Measurements from ENCODE around the gene PTOV1. TPM values are rescaled to one million over a fixed set of nuclear protein-coding genes. Genes with fewer than 3 reads are reported as not detected.

The PTOV1 gene
- total RNA-seq, 2 experiments from 2014 or later, result 60.7 to 76.8 TPM

DNA sequence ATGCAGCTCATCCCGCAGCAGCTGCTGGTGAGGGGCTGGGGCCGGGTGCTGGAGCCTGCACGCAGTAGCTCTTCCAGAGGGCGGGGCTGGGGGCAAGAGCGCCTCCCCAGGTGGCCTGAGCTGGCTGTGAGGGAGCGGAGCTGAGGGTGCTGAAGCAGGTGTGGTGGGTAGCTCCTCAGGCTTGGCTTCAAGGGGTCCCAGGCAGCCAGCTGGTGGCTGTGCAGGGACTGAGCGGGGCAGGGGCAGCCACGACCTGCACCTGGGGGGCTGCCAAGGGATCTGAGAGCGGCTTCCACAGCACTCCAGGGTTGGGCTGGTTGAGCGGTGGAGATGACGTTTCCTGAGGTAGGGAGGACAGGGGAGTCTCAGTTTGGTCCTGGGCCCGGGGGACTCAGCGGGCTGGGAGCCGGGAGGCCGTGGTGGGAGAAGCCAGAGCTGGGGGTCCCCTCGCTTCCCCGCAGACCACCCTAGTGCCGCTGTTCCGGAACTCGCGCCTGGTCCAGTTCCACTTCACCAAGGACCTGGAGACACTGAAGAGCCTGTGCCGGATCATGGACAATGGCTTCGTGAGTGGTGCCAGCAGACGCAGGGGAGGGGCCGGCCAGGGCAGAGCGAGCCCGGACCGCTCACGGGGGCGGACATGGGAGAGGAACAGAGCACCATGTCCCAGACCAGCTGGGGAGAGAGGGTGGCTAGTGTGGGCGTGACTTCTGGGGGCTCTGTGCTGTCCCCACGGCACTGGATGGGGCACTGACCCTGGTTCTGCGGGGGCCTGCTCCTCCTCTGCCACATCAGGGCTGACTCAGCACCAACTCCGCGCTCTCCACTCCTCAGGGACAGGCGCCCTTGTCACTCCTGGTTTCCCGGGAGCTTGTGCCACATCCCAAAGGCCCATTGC lies 7.4 kb downstream of the PTOV1 start:
- DNase-seq, result no peak
- H3K4me3 Mint-ChIP-seq, result no peak overlapping the region
- no peak overlapping the region for H3K27ac Mint-ChIP-seq
- H3K27me3 Mint-ChIP-seq, result no peaks in the 10 kb centered on the region
- CTCF ChIA-PET, result interaction anchor here (0.6 to 1.3 kb wide), 2 partner anchors 8 to 1285 kb away, joined by 3 to 4 read pairs; no protein-coding TSS in a partner anchor
- POLR2A ChIA-PET, result interaction anchor here (0.6 kb wide), 1 partner anchor 9 kb away, joined by 4 read pairs; the partner anchor contains the start of gene PNKP
- peaks cover 14% of the 10 kb centered on the region for H3K36me3 Mint-ChIP-seq (ENCODE audit: low read depth)
- peaks cover 6% of the 10 kb centered on the region for H3K4me1 Mint-ChIP-seq
- H3K9me3 Mint-ChIP-seq, result no peaks in the 10 kb centered on the region

DNA sequence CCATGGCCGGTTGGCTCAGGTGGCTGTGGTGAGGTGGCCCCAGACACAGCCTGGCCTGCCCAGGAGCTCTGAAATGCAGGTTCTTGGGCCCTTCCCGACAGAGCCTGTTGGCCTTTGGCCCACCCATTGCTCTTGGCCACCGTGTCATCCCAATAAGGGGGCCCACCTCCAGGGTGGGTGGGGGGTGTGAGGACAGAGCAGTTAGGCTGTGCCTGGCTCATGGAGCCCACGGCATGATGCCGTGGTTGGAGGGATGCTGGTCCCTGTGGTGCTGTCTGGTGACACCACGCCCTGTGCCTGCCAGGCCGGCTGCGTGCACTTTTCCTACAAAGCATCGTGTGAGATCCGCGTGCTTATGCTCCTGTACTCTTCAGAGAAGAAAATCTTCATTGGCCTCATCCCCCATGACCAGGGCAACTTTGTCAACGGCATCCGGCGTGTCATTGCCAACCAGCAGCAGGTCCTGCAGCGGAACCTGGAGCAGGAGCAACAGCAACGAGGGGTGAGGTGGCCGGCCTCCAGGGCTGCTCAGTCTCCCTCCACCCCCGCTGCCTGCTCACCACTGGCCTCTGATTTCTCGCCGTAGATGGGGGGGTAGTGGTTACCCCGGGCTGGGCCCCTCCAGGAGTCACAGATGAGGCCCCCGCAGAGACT lies 8.8 kb downstream of the PTOV1 start:
- Mint-ChIP-seq H3K4me1 (peaks cover 10% of the 10 kb centered on the region), H3K4me3 (no peak overlapping the region), H3K9me3 (no peaks in the 10 kb centered on the region), H3K27ac (no peak overlapping the region), H3K36me3 (ENCODE audit: low read depth) (peaks cover 22% of the 10 kb centered on the region), H3K27me3 (no peaks in the 10 kb centered on the region)
- CTCF ChIA-PET, result interaction anchor here (1.0 kb wide), 1 partner anchor 9 kb away, joined by 3 read pairs; no protein-coding TSS in a partner anchor
- POLR2A ChIA-PET, result no interaction called here
- DNase-seq, result no peak

DNA sequence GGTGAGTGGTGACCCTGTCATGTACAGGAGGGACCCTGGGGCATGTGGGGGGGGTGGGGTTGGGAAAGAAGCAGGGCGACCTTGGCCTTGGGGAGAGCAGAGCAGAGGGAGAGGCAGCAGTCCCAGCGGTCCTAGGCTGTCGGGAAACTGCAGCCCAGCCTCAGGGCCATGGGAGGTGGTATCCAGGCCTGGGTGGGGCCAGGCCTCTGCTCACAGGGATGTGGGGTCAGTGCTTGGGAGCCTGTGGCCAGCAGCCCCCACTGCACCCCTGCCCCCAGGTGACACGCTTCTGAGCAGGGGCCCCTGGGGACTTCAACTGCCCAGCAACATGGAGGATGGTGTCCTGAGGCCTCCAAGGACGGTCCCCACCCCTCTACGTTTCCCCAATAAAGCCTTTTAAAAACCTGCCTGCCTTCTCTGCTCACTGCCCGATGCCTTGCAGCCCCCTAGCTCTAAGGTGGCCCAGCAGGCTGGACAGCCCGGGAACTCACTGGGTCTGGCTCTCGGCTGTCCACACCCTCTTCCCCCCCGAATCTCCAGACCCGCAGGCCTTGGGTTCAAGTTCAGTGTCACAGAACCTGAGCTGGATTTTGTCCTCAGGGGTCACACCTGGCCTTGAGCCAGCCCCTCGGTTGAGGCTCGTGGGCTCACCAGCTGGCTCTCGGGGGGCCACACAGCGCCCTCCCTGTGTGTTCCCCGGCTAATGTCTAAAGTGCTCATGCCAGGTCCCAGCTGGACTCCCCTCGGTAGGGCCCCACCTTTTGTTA lies 9.6 kb downstream of the PTOV1 start:
- ChIA-PET CTCF (interaction anchor here (1.0 kb wide), 1 partner anchor 10 kb away, joined by 3 read pairs; no protein-coding TSS in a partner anchor), POLR2A (no interaction called here)
- no peaks in the 10 kb centered on the region for H3K9me3 Mint-ChIP-seq
- H3K27me3 Mint-ChIP-seq, result no peaks in the 10 kb centered on the region
- peaks cover 16% of the 10 kb centered on the region for H3K4me1 Mint-ChIP-seq
- H3K36me3 Mint-ChIP-seq (ENCODE audit: low read depth), result peaks cover 27% of the 10 kb centered on the region
- H3K4me3 Mint-ChIP-seq, result no peak overlapping the region
- no peak overlapping the region for H3K27ac Mint-ChIP-seq
- no peak for DNase-seq

DNA sequence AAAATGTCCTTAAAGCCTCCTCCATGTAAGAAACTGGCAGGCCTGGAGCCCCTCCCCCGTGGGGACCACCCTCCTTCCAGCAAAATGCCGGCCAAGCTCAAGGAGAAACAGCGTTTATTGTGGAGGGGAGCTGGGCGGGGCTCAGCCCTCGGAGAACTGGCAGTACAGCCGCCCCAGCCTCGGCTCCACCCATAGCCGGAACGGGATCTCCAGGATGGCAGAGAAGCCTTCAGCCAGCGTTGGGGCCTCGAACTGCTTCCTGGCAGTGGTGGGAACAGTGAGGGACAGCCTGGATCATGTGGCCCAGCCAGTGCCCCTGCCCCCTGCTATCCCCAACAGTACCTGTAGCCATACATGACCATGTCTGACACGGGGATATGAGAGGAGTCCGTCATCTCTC lies 10.1 kb downstream of the PTOV1 start:
- H3K4me3 Mint-ChIP-seq, result no peak overlapping the region
- H3K27ac Mint-ChIP-seq, result no peak overlapping the region
- peaks cover 30% of the 10 kb centered on the region for H3K36me3 Mint-ChIP-seq (ENCODE audit: low read depth)
- no peaks in the 10 kb centered on the region for H3K27me3 Mint-ChIP-seq
- no peak for DNase-seq
- ChIA-PET CTCF (interaction anchor here (1.0 kb wide), 1 partner anchor 11 kb away, joined by 3 read pairs; no protein-coding TSS in a partner anchor), POLR2A (no interaction called here)
- no peaks in the 10 kb centered on the region for H3K9me3 Mint-ChIP-seq
- peaks cover 22% of the 10 kb centered on the region for H3K4me1 Mint-ChIP-seq

DNA sequence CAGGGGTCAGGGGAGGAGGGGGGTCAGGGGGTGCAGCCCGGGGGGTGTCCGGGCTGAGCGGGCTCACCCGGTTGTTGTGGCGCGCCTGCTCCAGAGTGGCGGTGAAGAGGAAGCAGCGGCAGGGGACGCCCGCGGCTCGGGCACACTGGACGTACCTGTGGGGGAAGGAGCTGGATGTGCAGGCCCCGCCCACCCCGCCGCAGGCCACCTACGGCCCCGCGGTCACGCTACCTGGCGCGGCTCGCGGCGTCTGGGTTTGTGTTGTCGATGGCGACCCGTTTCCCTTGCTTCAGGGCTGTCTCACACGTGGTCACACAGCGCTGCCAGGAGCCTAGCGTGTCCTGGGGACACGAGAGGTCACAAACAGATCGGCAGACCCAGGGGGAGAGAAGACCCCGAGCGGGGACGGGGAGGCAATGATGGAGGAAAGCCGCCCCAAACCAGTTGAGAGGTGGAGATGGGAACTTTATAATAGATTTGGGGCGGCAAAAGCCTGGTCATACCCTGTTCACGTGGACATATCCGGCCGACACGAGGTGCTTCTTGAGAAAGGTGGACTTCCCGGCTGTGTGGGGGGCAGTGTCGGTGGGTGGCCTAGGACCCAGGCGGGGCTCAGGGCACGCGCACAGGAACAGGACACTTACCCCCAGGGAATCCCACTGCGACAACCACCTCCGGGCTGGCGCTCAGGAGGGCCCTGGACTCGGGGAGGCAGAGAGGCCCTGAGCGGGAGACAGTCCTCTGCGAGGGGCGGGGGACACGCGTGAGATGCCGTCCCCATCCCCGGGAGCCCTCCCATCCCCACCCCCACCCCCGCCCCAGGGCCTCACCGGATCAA lies 10.8 kb downstream of the PTOV1 start:
- peaks cover 29% of the 10 kb centered on the region for H3K4me1 Mint-ChIP-seq
- H3K4me3 Mint-ChIP-seq, result no peak overlapping the region
- no peak for DNase-seq
- CTCF ChIA-PET, result interaction anchor here (1.1 kb wide), 1 partner anchor 95 kb away, joined by 3 read pairs; the partner anchor contains the start of gene AP2A1
- no peak overlapping the region for H3K27ac Mint-ChIP-seq
- no peaks in the 10 kb centered on the region for H3K9me3 Mint-ChIP-seq
- POLR2A ChIA-PET, result no interaction called here
- no peaks in the 10 kb centered on the region for H3K27me3 Mint-ChIP-seq
- H3K36me3 Mint-ChIP-seq (ENCODE audit: low read depth), result peaks cover 33% of the 10 kb centered on the region

DNA sequence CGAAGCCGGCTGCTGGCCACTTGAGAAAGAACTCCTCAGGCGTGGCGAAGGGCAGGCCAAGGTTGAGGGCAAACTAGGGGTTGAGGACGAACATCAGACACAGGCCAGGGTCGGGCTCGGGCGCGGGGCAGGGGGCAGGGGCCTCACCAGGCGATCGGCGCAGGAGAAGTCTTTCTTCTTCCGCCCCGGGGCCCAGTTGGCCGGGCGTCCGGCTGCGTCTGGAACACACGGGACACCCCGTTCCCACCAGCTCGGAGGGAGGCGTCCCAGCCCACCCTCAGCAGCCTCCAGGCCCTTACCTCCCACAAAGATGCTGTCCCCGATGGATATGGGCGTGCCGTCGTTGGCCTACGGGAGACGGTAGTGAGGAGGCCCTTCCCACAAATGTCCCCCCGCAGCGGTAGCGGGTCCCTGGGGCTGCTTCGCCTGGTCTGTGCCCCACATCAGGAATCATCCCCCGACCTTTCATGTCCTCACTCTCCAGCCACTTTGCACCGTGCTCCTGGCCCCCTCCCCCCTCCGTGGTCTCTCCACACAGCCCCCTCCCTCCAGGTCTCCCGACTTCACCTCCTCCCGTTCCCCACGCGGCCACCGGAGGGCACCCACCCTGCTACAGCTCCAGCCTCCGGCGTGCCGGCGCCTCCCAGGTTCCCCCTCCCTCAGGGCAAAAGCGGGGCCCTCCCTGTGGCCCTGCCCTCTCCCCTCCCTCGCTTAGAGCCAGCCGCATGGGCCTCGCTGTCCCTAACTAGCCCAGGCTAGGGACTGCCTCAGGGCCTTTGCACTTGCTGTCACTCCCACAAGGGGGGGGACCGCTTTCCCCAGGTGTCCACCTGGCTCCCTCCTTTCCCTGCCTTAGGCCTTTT lies 11.7 kb downstream of the PTOV1 start:
- CTCF ChIA-PET, result interaction anchor here (1.1 to 1.3 kb wide), 2 partner anchors 9 to 96 kb away, joined by 3 to 4 read pairs; partner anchors contain the start of gene AP2A1
- POLR2A ChIA-PET, result no interaction called here

DNA sequence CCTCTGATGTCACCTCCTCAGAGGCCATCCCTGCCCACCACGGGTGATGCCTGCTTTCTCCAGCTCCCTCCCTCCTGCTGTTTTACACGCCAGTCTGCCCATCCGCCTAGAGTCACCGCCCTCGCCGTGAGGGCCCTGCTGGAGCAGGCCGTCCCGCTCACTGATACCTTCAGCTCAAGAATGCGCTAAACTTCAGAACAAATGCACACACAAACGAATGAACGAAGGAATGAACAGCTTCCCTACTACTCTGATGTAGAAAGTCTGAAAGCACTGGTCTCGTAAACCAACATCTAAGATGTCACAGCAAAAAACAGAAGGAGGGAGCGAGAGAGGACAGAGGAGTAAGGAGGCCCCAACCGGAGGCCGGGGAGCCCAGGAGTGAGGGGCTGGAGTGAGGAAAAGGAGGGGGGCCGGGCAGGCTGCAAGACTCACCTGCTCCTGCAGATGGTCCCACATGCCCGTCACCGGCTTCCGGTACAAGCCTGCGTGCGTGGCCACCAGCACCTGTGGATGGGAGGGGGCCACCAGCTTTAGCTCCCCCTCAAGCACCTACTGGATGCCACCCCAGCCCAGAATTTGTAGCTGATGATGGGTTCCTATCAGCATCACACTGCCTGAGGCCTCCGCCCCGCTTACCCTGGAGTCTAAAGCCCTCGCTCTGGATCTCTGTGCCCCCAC lies 12.4 kb downstream of the PTOV1 start:
- H3K36me3 Mint-ChIP-seq (ENCODE audit: low read depth), result peaks cover 34% of the 10 kb centered on the region
- no peaks in the 10 kb centered on the region for H3K27me3 Mint-ChIP-seq
- CTCF ChIA-PET, result interaction anchor here (1.0 to 1.3 kb wide), 3 partner anchors 8 to 16 kb away, joined by 4 to 5 read pairs (median 4); no protein-coding TSS in a partner anchor
- H3K4me1 Mint-ChIP-seq, result peaks cover 31% of the 10 kb centered on the region
- H3K27ac Mint-ChIP-seq, result no peak overlapping the region
- POLR2A ChIA-PET, result no interaction called here
- H3K4me3 Mint-ChIP-seq, result no peak overlapping the region
- no peak for DNase-seq
- no peaks in the 10 kb centered on the region for H3K9me3 Mint-ChIP-seq

More for the DNA sequence above, 11.7 kb downstream of the PTOV1 start:
- Mint-ChIP-seq H3K27me3 (no peaks in the 10 kb centered on the region), H3K4me3 (no peak overlapping the region), H3K27ac (no peak overlapping the region), H3K9me3 (no peaks in the 10 kb centered on the region), H3K36me3 (ENCODE audit: low read depth) (peaks cover 36% of the 10 kb centered on the region), H3K4me1 (peaks cover 31% of the 10 kb centered on the region)
- no peak for DNase-seq

DNA sequence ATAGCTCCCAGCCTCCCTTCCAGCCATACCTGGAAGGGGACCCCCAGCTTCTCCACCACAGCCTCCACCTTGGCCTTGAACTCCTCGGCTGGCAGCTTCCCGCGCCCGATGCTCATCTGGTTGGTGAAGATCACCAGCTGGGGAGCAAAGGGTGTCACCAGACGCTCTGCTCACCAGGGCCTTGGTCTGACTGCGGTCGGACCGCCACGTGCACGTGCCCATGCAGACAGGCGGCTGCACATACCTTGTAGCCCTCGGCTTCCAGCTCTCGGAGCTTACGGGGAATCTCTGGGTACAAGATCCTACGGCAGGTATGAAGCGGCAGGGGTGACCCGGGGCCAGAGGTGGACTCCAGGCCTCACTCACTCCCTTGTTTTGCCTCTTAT lies 13.0 kb downstream of the PTOV1 start:
- ChIA-PET POLR2A (no interaction called here), CTCF (interaction anchor here (0.6 to 1.0 kb wide), 3 partner anchors 8 to 458 kb away, joined by 3 to 5 read pairs (median 4); no protein-coding TSS in a partner anchor)
- no peaks in the 10 kb centered on the region for H3K27me3 Mint-ChIP-seq
- no peak overlapping the region for H3K27ac Mint-ChIP-seq
- peaks cover 34% of the 10 kb centered on the region for H3K36me3 Mint-ChIP-seq (ENCODE audit: low read depth)
- H3K9me3 Mint-ChIP-seq, result no peaks in the 10 kb centered on the region
- no peak overlapping the region for H3K4me3 Mint-ChIP-seq
- DNase-seq, result no peak
- peaks cover 31% of the 10 kb centered on the region for H3K4me1 Mint-ChIP-seq

DNA sequence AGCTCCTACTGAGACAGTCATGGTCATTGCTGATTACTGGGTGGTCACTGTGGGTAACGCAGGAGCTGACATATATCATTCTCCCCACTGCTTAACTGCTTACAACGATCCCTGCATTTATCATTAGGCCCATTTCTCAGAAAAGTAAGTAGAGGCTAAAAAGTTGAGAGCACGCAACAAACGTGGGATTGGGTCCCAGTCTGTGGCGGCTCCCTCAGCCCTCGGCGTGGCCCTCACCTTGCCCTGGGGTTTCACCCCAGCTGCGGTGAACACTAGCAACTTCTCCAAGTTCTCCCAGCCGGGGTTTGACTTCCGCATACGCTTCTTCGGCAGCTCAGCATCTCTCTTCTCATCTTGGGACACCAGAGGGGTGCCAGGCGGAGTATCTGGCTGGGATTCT lies 13.9 kb downstream of the PTOV1 start:
- POLR2A ChIA-PET, result no interaction called here
- no peak for DNase-seq
- Mint-ChIP-seq H3K4me1 (peaks cover 31% of the 10 kb centered on the region), H3K4me3 (no peak overlapping the region), H3K27me3 (no peaks in the 10 kb centered on the region), H3K27ac (no peak overlapping the region), H3K36me3 (ENCODE audit: low read depth) (peaks cover 31% of the 10 kb centered on the region), H3K9me3 (no peaks in the 10 kb centered on the region)
- CTCF ChIA-PET, result interaction anchor here (1.0 to 1.9 kb wide), 3 partner anchors 9 to 17 kb away, joined by 4 to 5 read pairs (median 5); partner anchors contain the start of gene PTOV1

DNA sequence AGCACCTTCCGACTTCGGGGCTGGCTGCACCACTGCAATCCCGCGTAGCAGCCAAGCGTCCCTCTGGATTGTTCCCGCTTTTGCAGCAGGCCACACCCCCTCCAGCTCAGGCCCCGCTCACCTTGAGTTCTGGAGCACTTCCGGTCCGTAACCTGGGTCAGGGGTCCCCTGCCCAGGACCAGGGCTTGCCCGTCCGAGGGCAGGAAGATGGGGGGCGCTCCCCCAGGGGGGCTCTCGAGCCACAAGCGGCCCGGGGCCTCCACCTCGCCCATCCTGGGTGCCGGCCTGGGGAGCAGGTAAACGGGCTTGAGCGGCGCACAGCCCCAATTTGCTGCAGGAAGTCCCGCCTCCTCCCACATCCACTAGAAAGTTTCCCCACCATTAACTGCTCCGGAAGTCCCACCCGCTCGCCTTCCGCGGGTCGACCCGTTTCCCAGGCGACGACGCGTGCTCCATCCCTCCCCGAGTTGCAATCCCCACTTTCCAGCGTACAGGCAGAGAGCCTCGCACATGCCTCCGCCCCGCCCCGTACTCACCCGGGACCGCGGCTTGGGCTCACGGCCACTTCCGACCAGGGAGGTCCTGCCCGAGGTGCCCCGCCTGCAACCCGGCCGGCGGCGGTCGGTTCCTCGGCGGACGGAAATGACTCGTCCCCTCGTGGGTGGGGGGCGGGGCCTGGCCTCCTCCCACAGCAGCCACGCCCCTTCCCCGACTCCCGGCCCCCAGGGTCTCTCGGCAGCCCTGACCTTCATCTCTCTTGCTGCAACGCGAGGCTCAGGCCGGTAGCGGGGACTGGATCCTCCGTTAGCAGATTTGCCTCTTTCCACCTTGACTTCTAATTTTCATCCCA lies 16.2 kb downstream of the PTOV1 start, which contains the start of gene PNKP:
PNKP (minus strand) TSS at position 644 of the 850 bp plus-strand sequence; CDS start at position 272, 372 bp downstream.
- peak; percentile 88 for DNase-seq
- H3K9me3 Mint-ChIP-seq, result no peaks in the 10 kb centered on the region
- CTCF ChIA-PET, result interaction anchor here (0.7 to 0.9 kb wide), 2 partner anchors 9 to 411 kb away, joined by 3 read pairs; no protein-coding TSS in a partner anchor
- peaks cover 29% of the 10 kb centered on the region for H3K36me3 Mint-ChIP-seq (ENCODE audit: low read depth)
- POLR2A ChIA-PET, result interaction anchor here (0.7 to 1.0 kb wide), 2 partner anchors 9 to 15 kb away, joined by 4 read pairs; no protein-coding TSS in a partner anchor
- no peak within 1 kb of the TSS for H3K27ac Mint-ChIP-seq
- H3K27me3 Mint-ChIP-seq, result no peaks in the 10 kb centered on the region
- H3K4me3 Mint-ChIP-seq, result no peak within 1 kb of the TSS
- H3K4me1 Mint-ChIP-seq, result peaks cover 46% of the 10 kb centered on the region

Data from activated CD4-positive, alpha-beta T cell treated with anti-CD3 and anti-CD28 coated beads, Interleukin-2, amount 10 ng/mL, durations not matched to agents 7 days and 5 days (primary cell).